GM23248 (cell line): ENCODE data around the gene OXT. TPM values are rescaled to one million over a fixed set of nuclear protein-coding genes. Genes with fewer than 3 reads are reported as not detected.

ENCODE experiments used
- DNase-seq: peaks from one replicate; pipeline ENCODE4 v3.0.0-alpha.2; 2015
- H2AFZ ChIP-seq: fragments of 200-600 bp; sonication (generic); 2 replicates; pipeline ENCODE4 v1.6.1; 2016; ENCODE audit warnings: antibody characterized with exemption
- H3F3A ChIP-seq: fragments of 200-600 bp; sonication (generic); 2 replicates; pipeline ENCODE4 v1.6.1; 2016; ENCODE audit warnings: mild to moderate bottlenecking, antibody characterized with exemption, mixed run types; ENCODE audit not compliant: insufficient read depth
- H3K27ac ChIP-seq: fragments of 200-600 bp; sonication (generic); 2 replicates; pipeline ENCODE4 v1.5.1; 2016; ENCODE audit warnings: mild to moderate bottlenecking
- H3K27me3 ChIP-seq: fragments of 200-600 bp; sonication (generic); replicated peaks from 2 replicates; pipeline ENCODE4 v1.6.1; 2016; ENCODE audit warnings: mild to moderate bottlenecking; ENCODE audit not compliant: insufficient read depth
- H3K36me3 ChIP-seq: fragments of 200-600 bp; sonication (generic); 2 replicates; pipeline ENCODE4 v1.6.1; 2016; ENCODE audit warnings: low read depth, mild to moderate bottlenecking
- H3K4me1 ChIP-seq: fragments of 200-600 bp; sonication (generic); 2 replicates; pipeline ENCODE4 v1.6.1; 2016; ENCODE audit warnings: mild to moderate bottlenecking; ENCODE audit not compliant: insufficient read depth
- H3K4me2 ChIP-seq: fragments of 200-600 bp; sonication (generic); one replicate; pipeline ENCODE4 v1.6.1; 2016; ENCODE audit warnings: mild to moderate bottlenecking; ENCODE audit not compliant: unreplicated experiment
- H3K4me3 ChIP-seq: fragments of 200-600 bp; sonication (generic); 2 replicates; pipeline ENCODE4 v1.5.1; 2016; ENCODE audit warnings: mild to moderate bottlenecking
- H3K79me2 ChIP-seq: fragments of 200-600 bp; sonication (generic); 2 replicates; pipeline ENCODE4 v1.6.1; 2016; ENCODE audit warnings: mild to moderate bottlenecking; ENCODE audit not compliant: insufficient read depth
- H3K9ac ChIP-seq: fragments of 200-600 bp; sonication (generic); 2 replicates; pipeline ENCODE4 v1.6.1; 2016; ENCODE audit warnings: mild to moderate bottlenecking
- H3K9me2 ChIP-seq: fragments of 200-600 bp; sonication (generic); 2 replicates; pipeline ENCODE4 v1.6.1; 2016; ENCODE audit warnings: mixed run types, mild to moderate bottlenecking, moderate library complexity; ENCODE audit not compliant: insufficient read depth
- H3K9me3 ChIP-seq: fragments of 200-600 bp; sonication (generic); one replicate; pipeline ENCODE4 v1.6.1; 2017; ENCODE audit warnings: low read depth
- H4K20me1 ChIP-seq: fragments of 200-600 bp; sonication (generic); 2 replicates; pipeline ENCODE4 v1.6.0; 2016; ENCODE audit not compliant: insufficient read depth
- EZH2 ChIP-seq: fragments of 200-600 bp; sonication (generic); IDR thresholded peaks from 2 replicates; pipeline ENCODE4 v1.6.1; 2018; ENCODE audit warnings: antibody characterized with exemption, mild to moderate bottlenecking; ENCODE audit not compliant: insufficient read depth, poor library complexity, severe bottlenecking
- EZH2phosphoT487 ChIP-seq: fragments of 200-600 bp; sonication (generic); IDR thresholded peaks from 2 replicates; pipeline ENCODE4 v1.6.1; 2018; ENCODE audit warnings: antibody characterized with exemption, moderate library complexity, mild to moderate bottlenecking, low read depth; ENCODE audit not compliant: insufficient read depth
- WGBS, 2 experiments: methylation state at CpG; one replicate each; pipeline ENCODE4 v1.1.6; 2015 to 2017; ENCODE audit warnings: low lambda C conversion rate in 2 of 2, low coverage in 1 of 2; ENCODE audit errors: missing lambda C conversion rate in 2 of 2; 5-methylcytosine and 5-hydroxymethylcytosine counted together
- in situ Hi-C: fragments of 300-500 bp; cut with MboI; formaldehyde crosslinking; loops from 2 replicates; pipeline ENCODE4 v1.15.0; 2020
- polyA plus RNA-seq: library from polyadenylated mRNA; unstranded; fragments of >200 nt; fragmentation: Nextera tagmentation; extraction: Ambion mirVana; gene quantifications from 2 replicates; pipeline ENCODE4 v1.2.1, GENCODE V29; 2016
- total RNA-seq: library from RNA; depleted of rRNA; stranded (reverse); fragments of >200 nt; shearing (Covaris generic); gene quantifications from 2 replicates; pipeline ENCODE4 v1.2.3, GENCODE V29; 2014

OXT gene
- total and polyA plus RNA-seq, 2 experiments from 2014 or later = 0.40 TPM; not detected in 1

DNA sequence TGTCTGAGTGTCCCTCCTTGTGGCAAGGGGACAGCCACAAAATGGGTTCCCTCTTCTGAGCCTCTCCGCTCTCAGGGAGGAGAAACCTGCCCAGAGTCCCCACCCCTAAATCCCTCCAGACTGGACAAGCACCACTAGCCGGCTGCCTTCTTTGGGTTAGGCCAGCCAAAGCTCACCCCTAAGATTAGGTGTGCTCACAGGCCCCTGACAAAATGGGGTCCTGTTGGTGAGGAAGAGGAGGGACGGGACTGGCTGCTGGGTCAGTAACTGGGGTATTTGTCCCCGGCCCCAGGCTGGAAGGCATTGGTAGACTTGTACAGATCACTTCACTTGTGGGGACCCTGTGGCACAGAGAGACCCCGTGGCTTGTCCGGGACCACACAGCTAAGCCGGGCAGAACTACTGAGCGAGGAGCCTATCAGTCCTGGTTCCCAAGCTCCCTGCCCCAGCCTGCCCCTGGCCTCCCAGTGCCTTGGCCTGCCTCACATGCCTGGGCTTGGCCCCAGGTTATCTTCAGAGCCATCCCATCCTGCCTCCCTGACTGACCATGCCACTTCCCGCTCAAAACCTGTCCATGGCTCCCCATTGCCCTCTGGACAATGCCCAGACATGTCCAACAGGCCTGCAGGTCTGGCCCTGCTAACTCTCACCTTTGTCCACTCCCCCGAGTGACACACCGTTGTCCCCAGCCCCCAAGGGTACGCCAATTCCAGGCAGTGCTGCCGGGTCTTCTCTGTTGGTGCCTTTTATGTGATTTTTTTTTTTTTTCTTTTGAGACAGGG, 23.6 kb downstream of the OXT start:
- Histone ChIP-seq H3K9me3 (no peaks in the 10 kb centered on the region), H2AFZ (no peak overlapping the region), H3K79me2 (no peaks in the 10 kb centered on the region), H3K9me2 (no peaks in the 10 kb centered on the region), H3K36me3 (no peaks in the 10 kb centered on the region), H3K4me3 (no peak overlapping the region), H3K9ac (no peak overlapping the region), H3F3A (no peaks in the 10 kb centered on the region), H4K20me1 (no peaks in the 10 kb centered on the region), H3K27me3 (peaks cover 4% of the 10 kb centered on the region; the same call in 1 of the 2 replicates), H3K4me1 (no peaks in the 10 kb centered on the region), H3K27ac (no peak overlapping the region), H3K4me2 (no peak overlapping the region)
- WGBS, 2 experiments = 80 to 85% methylated on average over 12 to 13 of the region's 13 CpGs
- DNase-seq = no peak
- in situ Hi-C loops = no loop called here
- TF ChIP-seq EZH2 = no peak
- TF ChIP-seq EZH2phosphoT487 = no peak

DNA sequence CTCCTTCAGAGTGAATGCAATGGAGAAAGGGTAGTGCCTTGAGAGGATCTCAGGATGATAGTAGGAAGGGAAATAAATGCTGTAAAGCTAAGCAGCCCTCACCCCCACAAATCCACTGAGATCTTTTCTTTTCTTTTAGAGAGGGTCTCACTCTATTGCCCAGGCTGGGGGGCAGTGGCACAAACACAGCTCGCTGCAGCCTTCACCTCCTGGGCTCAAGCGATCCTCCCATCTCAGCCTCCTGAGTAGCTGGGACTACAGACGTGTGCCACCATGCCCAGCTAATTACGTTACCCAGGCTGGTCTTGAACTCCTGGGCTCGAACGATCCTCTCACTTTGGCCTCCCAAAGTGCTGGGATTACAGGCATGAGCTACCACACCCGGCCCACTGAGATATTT, 29.1 kb downstream of the OXT start:
- in situ Hi-C loops = no loop called here

DNA sequence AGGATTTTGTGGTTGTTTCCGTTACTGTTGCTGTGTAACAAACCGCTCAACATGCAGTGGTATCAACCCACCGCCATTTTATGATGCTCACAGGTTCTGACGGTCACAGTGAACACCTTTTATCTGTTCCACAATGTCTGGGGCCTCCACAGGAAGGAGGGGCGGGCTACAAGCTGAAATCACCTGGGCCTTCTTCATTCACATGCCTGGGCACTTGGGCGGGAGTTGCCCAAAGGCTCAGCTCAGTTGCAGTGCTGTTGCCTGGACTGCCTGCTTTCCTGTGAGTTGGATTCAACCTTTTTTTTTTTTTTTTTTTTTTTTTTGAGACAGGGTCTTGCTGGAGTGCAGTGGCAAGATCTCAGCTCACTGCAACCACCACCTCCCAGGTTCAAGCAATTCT, 29.8 kb downstream of the OXT start:
- H3K27ac ChIP-seq = no peak overlapping the region
- H3K27me3 ChIP-seq = no peaks in the 10 kb centered on the region
- no peaks in the 10 kb centered on the region for H4K20me1 ChIP-seq
- no peaks in the 10 kb centered on the region for H3K9me3 ChIP-seq
- no peaks in the 10 kb centered on the region for H3K9me2 ChIP-seq
- no peaks in the 10 kb centered on the region for H3K79me2 ChIP-seq
- no peak overlapping the region for H3K9ac ChIP-seq
- H3K4me3 ChIP-seq = no peak overlapping the region
- TF ChIP-seq EZH2 = no peak
- TF ChIP-seq EZH2phosphoT487 = no peak
- no peaks in the 10 kb centered on the region for H3K4me1 ChIP-seq
- DNase-seq = no peak
- in situ Hi-C loops = no loop called here
- 0 out of 2 replicates have a peak, but pooled peaks cover 8% of the 10 kb centered on the region for H3F3A ChIP-seq
- no peak overlapping the region for H2AFZ ChIP-seq
- WGBS, 2 experiments = 77 to 86% methylated on average over 6 of the region's 6 CpGs
- no peak overlapping the region for H3K4me2 ChIP-seq
- H3K36me3 ChIP-seq = no peaks in the 10 kb centered on the region

More for the DNA sequence above, 29.1 kb downstream of the OXT start:
- H3K36me3 ChIP-seq = no peaks in the 10 kb centered on the region
- H3K9me3 ChIP-seq = no peaks in the 10 kb centered on the region
- H3K4me3 ChIP-seq = no peak overlapping the region
- no peak overlapping the region for H2AFZ ChIP-seq
- no peak overlapping the region for H3K4me2 ChIP-seq
- H3K27me3 ChIP-seq = no peaks in the 10 kb centered on the region
- TF ChIP-seq EZH2 (no peak), EZH2phosphoT487 (no peak)
- no peak overlapping the region for H3K27ac ChIP-seq
- no peak overlapping the region for H3K9ac ChIP-seq
- no peaks in the 10 kb centered on the region for H4K20me1 ChIP-seq
- H3F3A ChIP-seq = 0 out of 2 replicates have a peak, but pooled peaks cover 8% of the 10 kb centered on the region
- H3K4me1 ChIP-seq = no peaks in the 10 kb centered on the region
- H3K79me2 ChIP-seq = no peaks in the 10 kb centered on the region
- WGBS, 2 experiments = 61 to 62% methylated on average over 7 of the region's 7 CpGs
- no peaks in the 10 kb centered on the region for H3K9me2 ChIP-seq
- no peak for DNase-seq

DNA sequence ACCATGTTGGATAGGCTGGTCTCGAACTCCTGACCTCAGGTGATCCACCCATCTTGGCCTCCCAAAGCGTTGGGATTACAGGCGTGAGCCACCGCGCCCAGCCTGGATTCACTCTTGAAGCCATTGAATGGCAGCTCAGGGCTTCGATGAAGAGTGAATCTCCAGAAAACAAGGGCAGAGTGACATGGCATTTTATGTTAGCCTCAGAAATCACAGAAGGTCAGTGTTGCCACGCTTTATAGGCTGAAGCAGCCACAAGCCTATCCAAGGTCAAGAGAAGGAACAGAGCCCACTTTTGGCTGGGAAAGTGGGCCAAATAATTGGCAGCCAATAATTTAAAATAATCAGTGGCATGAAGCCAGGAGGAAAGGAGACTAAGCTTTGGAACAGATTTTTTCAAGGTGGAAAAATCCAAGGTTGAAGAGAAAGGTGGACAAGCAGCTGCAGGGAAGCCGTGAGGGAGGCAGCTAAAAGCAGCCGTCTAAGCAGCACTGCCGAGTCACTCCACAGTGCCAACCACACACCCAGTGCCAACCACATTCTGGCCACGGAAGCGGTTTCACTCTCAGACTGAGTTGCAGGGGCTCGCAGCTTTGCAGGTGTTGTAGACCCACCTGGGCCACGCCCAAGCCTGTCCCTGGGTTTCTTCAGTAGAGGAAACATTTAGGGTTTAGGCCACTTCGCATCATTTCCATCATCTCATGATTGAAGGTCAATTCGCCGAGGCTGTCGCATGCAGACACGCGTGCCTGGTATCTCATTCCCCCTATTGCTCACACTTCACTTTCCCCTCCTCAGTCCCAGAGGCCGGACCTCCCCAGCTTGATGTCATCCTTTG, 30.5 kb downstream of the OXT start:
- Histone ChIP-seq H3K9me2 (no peaks in the 10 kb centered on the region), H3K4me2 (no peak overlapping the region), H4K20me1 (no peaks in the 10 kb centered on the region), H3K4me3 (no peak overlapping the region), H3K79me2 (no peaks in the 10 kb centered on the region), H3F3A (0 out of 2 replicates have a peak, but pooled peaks cover 8% of the 10 kb centered on the region), H2AFZ (no peak overlapping the region), H3K9ac (no peak overlapping the region), H3K27ac (no peak overlapping the region), H3K27me3 (no peaks in the 10 kb centered on the region), H3K9me3 (no peaks in the 10 kb centered on the region), H3K4me1 (no peaks in the 10 kb centered on the region), H3K36me3 (no peaks in the 10 kb centered on the region; the same call in 1 of the 2 replicates)
- in situ Hi-C loops = no loop called here
- WGBS, 2 experiments = 77 to 79% methylated on average over 21 of the region's 21 CpGs
- TF ChIP-seq EZH2 = no peak
- TF ChIP-seq EZH2phosphoT487 = no peak
- no peak for DNase-seq
